B cell (primary cell): Measurements from ENCODE around the gene SIGLEC7.

Source experiments
- CTCF ChIP-seq: fragments of 200-600 bp; IDR thresholded peaks from one replicate; pipeline ENCODE4 v1.8.0; 2022; ENCODE audit warnings: antibody characterized with exemption, mild to moderate bottlenecking
- EZH2 ChIP-seq: IDR thresholded peaks from 2 replicates; pipeline ENCODE4 v1.6.1; 2012; ENCODE audit warnings: borderline replicate concordance, low read depth, mild to moderate bottlenecking, moderate library complexity, low read length; ENCODE audit not compliant: insufficient read depth, poor library complexity, severe bottlenecking

GRCh38 chr19:51159656-51160055, 17.6 kb downstream of the SIGLEC7 start:
- no peak for TF ChIP-seq EZH2
- TF ChIP-seq CTCF, result no peak
